Measurements from ENCODE around the gene ZFAND2B.

DNA sequence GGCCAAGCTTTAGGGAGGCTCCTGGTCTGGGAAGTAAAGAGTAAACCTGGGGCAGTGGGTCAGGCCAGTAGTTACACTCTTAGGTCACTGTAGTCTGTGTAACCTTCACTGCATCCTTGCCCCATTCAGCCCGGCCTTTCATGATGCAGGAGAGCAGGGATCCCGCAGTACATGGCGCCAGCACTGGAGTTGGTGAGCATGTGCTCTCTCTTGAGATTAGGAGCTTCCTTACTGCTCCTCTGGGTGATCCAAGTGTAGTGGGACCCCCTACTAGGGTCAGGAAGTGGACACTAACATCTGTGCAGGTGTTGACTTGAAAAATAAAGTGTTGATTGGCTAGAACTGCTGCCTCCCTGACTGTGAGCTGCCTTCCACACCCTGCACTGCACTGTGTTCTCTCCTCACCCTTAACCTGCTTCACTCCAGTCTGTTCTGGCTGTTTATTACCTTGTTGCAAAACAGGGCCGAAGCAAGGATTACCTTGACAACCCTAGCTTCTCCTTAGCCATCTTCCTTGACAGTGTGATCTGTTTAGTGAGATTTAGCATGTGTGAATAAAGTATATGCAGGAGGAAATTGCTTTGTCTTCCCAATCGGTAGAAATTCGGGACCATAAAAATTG lies 23.3 kb upstream of the ZFAND2B start:
- TF ChIP-seq CTCF (optimal IDR thresholded peaks at IDR 0.05 in 1 of 3, IDR thresholded peaks at IDR 0.05 in 1 of 3, conservative IDR thresholded peaks at IDR 0.05 in 1 of 3; ENCODE audit: extremely low read depth in 1 of 3, insufficient read depth in 2 of 3, low read length in 3 of 3), result no peak
- TF ChIP-seq EZH2 (IDR thresholded peaks at IDR 0.05; ENCODE audit: low read length), result no peak
